Brain microvascular endothelial cell (primary cell): ENCODE measurements around the gene CD274.
"Not testable (repeated sequence)": the region's sequence is repeated elsewhere in the genome, so short reads cannot be mapped to it uniquely, and the experiment has no call there.

ENCODE experiments used
- DNase-seq: peaks from one replicate; pipeline ENCODE4 v3.0.0-alpha.2; 2020
- H3K27ac ChIP-seq: fragments of 250-450 bp; sonication (Bioruptor Pico); 2 replicates; pipeline ENCODE4 v1.5.1; 2020; ENCODE audit warnings: mild to moderate bottlenecking, moderate library complexity
- H3K27me3 ChIP-seq: fragments of 250-450 bp; sonication (Bioruptor Pico); replicated peaks from 2 replicates; pipeline ENCODE4 v1.5.1; 2020; ENCODE audit warnings: mild to moderate bottlenecking
- H3K36me3 ChIP-seq: fragments of 250-450 bp; sonication (Bioruptor Pico); replicated peaks from 2 replicates; pipeline ENCODE4 v1.5.1; 2020; ENCODE audit warnings: mild to moderate bottlenecking
- H3K4me3 ChIP-seq: 2 replicates; pipeline ENCODE4 v1.5.1; 2011; ENCODE audit warnings: low read depth, mild to moderate bottlenecking, control low read depth, low read length, moderate library complexity
- CTCF ChIP-seq: IDR thresholded peaks from 2 replicates; pipeline ENCODE4 v1.5.1; 2011; ENCODE audit warnings: low read depth, mild to moderate bottlenecking, moderate library complexity, low read length, control low read depth, inconsistent platforms; ENCODE audit errors: missing control alignments
- in situ Hi-C: cut with HindIII; loops from 2 replicates; pipeline ENCODE4 v1.10.0; 2017; ENCODE audit warnings: low sequenced_read_pairs, low pct_ligation_motif_present

Gene CD274

GRCh38 chr9:5466766-5467165, 16.4 kb downstream of the CD274 start:
- Histone ChIP-seq H3K4me3 (no peak overlapping the region), H3K27me3 (no peaks in the 10 kb centered on the region), H3K27ac (no peak overlapping the region), H3K36me3 (no peaks in the 10 kb centered on the region)
- in situ Hi-C loops, result no loop called here
- DNase-seq, result no peak
- TF ChIP-seq CTCF, result no peak

GRCh38 chr9:5468850-5469249, 18.5 kb downstream of the CD274 start:
- TF ChIP-seq CTCF, result no peak
- in situ Hi-C loops, result no loop called here
- Histone ChIP-seq H3K4me3 (no peak overlapping the region), H3K36me3 (no peaks in the 10 kb centered on the region), H3K27me3 (no peaks in the 10 kb centered on the region), H3K27ac (no peak overlapping the region)
- DNase-seq, result no peak

- no peaks in the 10 kb centered on the region for H3K27me3 ChIP-seq
- no peak for TF ChIP-seq CTCF
- no peak overlapping the region for H3K4me3 ChIP-seq
- no peak for DNase-seq
- no peak overlapping the region for H3K27ac ChIP-seq
- in situ Hi-C loops, result no loop called here
- no peaks in the 10 kb centered on the region for H3K36me3 ChIP-seq
Measured at GRCh38 chr9:5470122-5470521, 19.8 kb downstream of the CD274 start.

GRCh38 chr9:5470816-5471215, 20.5 kb downstream of the CD274 start:
- H3K27me3 ChIP-seq, result no peaks in the 10 kb centered on the region
- DNase-seq, result no peak
- in situ Hi-C loops, result no loop called here

GRCh38 chr9:5475611-5476010, 25.3 kb downstream of the CD274 start:
- in situ Hi-C loops, result not testable (repeated sequence)

More at GRCh38 chr9:5470816-5471215, 20.5 kb downstream of the CD274 start:
- no peak overlapping the region for H3K4me3 ChIP-seq
- no peak overlapping the region for H3K27ac ChIP-seq
- no peaks in the 10 kb centered on the region for H3K36me3 ChIP-seq
- no peak for TF ChIP-seq CTCF

GRCh38 chr9:5478206-5478605, 27.9 kb downstream of the CD274 start:
- Histone ChIP-seq H3K27ac (no peak overlapping the region), H3K36me3 (no peaks in the 10 kb centered on the region), H3K27me3 (no peaks in the 10 kb centered on the region), H3K4me3 (no peak overlapping the region)
- in situ Hi-C loops, result no loop called here
- DNase-seq, result no peak
- TF ChIP-seq CTCF, result no peak

More at GRCh38 chr9:5475611-5476010, 25.3 kb downstream of the CD274 start:
- H3K27me3 ChIP-seq, H3K36me3 ChIP-seq, H3K4me3 ChIP-seq, H3K27ac ChIP-seq, DNase-seq: not testable (repeated sequence)
